ENCODE data around the gene HSD3B7.

DNA sequence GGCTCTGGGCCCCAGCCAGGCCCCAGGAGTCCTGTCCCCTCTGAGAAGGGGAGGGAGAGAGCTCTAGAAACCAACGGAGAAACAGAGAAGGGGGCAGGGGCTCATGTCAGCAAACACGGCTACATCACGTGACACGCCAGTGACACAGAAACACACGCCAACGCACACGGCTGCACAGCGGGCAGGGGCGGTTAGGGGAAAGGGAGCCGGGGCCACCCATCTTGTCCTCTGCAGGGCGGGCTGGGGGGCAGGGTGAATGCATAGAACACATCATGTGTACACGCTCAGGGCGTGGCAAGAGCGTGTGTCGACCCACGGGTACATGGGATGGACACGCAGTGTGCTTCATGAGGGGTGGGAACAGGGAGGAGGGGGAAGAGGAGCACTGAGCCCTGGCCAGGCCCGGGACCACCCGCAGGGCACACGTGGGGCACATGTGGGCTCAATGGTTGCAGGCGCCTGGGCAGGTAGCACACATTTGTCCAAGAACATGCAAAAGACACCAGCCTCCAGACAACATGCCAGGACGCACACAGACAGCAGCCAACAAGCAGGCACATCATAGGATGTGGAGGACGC is 4.6 kb downstream of the HSD3B7 start:
- TF ChIP-seq, protein P1, sequence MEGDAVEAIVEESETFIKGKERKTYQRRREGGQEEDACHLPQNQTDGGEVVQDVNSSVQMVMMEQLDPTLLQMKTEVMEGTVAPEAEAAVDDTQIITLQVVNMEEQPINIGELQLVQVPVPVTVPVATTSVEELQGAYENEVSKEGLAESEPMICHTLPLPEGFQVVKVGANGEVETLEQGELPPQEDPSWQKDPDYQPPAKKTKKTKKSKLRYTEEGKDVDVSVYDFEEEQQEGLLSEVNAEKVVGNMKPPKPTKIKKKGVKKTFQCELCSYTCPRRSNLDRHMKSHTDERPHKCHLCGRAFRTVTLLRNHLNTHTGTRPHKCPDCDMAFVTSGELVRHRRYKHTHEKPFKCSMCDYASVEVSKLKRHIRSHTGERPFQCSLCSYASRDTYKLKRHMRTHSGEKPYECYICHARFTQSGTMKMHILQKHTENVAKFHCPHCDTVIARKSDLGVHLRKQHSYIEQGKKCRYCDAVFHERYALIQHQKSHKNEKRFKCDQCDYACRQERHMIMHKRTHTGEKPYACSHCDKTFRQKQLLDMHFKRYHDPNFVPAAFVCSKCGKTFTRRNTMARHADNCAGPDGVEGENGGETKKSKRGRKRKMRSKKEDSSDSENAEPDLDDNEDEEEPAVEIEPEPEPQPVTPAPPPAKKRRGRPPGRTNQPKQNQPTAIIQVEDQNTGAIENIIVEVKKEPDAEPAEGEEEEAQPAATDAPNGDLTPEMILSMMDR (IDR thresholded peaks at IDR 0.05; ENCODE audit: borderline replicate concordance, extremely low read depth, low read length, poor library complexity, severe bottlenecking), result no peak
- TF ChIP-seq EZH2 (IDR thresholded peaks at IDR 0.05; ENCODE audit: borderline replicate concordance, low read depth, low read length, severe bottlenecking), result no peak
